Measurements from ENCODE around the gene PFDN6.

Gene PFDN6

DNA sequence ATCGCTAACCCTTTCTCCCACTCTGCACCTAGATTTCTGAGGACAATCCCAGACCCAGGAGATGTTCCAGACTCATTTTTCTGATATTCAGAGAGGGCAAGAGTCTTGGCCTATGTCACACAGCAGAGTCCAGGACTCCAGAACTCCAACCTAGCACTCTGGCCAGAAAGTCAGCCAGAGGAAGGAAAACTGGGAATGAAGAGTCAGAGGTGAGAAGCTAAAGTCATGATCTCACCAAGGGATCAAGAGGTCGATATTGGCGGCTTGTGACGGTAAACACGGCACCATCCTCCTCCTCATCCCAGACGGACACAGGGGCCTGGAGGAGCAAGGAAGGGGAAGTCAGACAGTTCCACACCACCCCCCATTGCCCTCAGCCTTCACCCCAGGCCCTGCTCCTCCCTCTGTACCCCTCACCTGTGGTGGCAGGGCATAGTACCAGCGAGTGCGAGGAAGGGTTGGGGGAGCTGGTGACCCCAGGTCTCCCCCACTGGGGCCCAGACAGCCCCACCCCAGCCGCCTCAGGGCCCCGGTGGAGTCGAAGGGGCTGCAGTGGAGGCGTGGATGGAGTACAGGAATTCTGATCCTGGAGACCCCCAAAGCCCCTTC lies 7.5 kb downstream of the PFDN6 start:
- DNase-seq (ENCODE audit: low read depth), result no peak
- H3K4me3 ChIP-seq (ENCODE audit: control insufficient read depth, low read depth, low read length), result no peak overlapping the region
- TF ChIP-seq, protein P1, sequence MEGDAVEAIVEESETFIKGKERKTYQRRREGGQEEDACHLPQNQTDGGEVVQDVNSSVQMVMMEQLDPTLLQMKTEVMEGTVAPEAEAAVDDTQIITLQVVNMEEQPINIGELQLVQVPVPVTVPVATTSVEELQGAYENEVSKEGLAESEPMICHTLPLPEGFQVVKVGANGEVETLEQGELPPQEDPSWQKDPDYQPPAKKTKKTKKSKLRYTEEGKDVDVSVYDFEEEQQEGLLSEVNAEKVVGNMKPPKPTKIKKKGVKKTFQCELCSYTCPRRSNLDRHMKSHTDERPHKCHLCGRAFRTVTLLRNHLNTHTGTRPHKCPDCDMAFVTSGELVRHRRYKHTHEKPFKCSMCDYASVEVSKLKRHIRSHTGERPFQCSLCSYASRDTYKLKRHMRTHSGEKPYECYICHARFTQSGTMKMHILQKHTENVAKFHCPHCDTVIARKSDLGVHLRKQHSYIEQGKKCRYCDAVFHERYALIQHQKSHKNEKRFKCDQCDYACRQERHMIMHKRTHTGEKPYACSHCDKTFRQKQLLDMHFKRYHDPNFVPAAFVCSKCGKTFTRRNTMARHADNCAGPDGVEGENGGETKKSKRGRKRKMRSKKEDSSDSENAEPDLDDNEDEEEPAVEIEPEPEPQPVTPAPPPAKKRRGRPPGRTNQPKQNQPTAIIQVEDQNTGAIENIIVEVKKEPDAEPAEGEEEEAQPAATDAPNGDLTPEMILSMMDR (conservative IDR thresholded peaks at IDR 0.05; ENCODE audit: control insufficient read depth, insufficient read depth, low read depth, low read length), result no peak

GRCh38 chr6:33297406-33297955 lies 8.1 kb downstream of the PFDN6 start:
- TF ChIP-seq, protein P1 (conservative IDR thresholded peaks at IDR 0.05; ENCODE audit: control insufficient read depth, insufficient read depth, low read depth, low read length), result no peak
- peak overlapping the region; percentile 91 for H3K4me3 ChIP-seq (ENCODE audit: control insufficient read depth, low read depth, low read length)
- no peak for DNase-seq (ENCODE audit: low read depth)

GRCh38 chr6:33297956-33298772 lies 8.8 kb downstream of the PFDN6 start:
- TF ChIP-seq, protein P1 (conservative IDR thresholded peaks at IDR 0.05; ENCODE audit: control insufficient read depth, insufficient read depth, low read depth, low read length), result no peak

GRCh38 chr6:33298773-33299236 lies 9.4 kb downstream of the PFDN6 start, which contains the start of gene RGL2:
RGL2 (minus strand) TSS chr6:33298942; CDS start chr6:33298610, 332 bp downstream.
- TF ChIP-seq, protein P1 (conservative IDR thresholded peaks at IDR 0.05; ENCODE audit: control insufficient read depth, insufficient read depth, low read depth, low read length), result no peak
- no peak for DNase-seq (ENCODE audit: low read depth)
- peak within 1 kb of the TSS; percentile 91 for H3K4me3 ChIP-seq (ENCODE audit: control insufficient read depth, low read depth, low read length)

More at GRCh38 chr6:33297956-33298772, 8.8 kb downstream of the PFDN6 start:
- DNase-seq (ENCODE audit: low read depth), result peak; percentile 80
- H3K4me3 ChIP-seq (ENCODE audit: control insufficient read depth, low read depth, low read length), result peak overlapping the region; percentile 91

- TF ChIP-seq, protein P1 (conservative IDR thresholded peaks at IDR 0.05; ENCODE audit: control insufficient read depth, insufficient read depth, low read depth, low read length), result peak; percentile 68
- peak overlapping the region; percentile 91 for H3K4me3 ChIP-seq (ENCODE audit: control insufficient read depth, low read depth, low read length)
- DNase-seq (ENCODE audit: low read depth), result peak; percentile 87
Measured at GRCh38 chr6:33299237-33299944, 10.0 kb downstream of the PFDN6 start.

GRCh38 chr6:33301877-33302276 lies 12.5 kb downstream of the PFDN6 start:
- H3K4me3 ChIP-seq (ENCODE audit: control insufficient read depth, low read depth, low read length), result no peak overlapping the region
- no peak for DNase-seq (ENCODE audit: low read depth)
- TF ChIP-seq, protein P1 (conservative IDR thresholded peaks at IDR 0.05; ENCODE audit: control insufficient read depth, insufficient read depth, low read depth, low read length), result no peak
